GM18505 (cell line): ENCODE data around the gene BLVRA.
"Not testable (repeated sequence)": the region's sequence is repeated elsewhere in the genome, so short reads cannot be mapped to it uniquely, and the experiment has no call there.

Source experiments
- ATAC-seq: cut with Tn5 transposase; IDR thresholded peaks from one replicate; pipeline ENCODE4 v1.9.1; 2021; ENCODE audit not compliant: unreplicated experiment
- POLR2A ChIP-seq: IDR thresholded peaks from 4 replicates; pipeline ENCODE4 v1.6.1; 2011; ENCODE audit warnings: borderline replicate concordance; ENCODE audit not compliant: insufficient read depth, insufficient read length; ENCODE audit errors: extremely low read depth

Gene BLVRA, protein sequence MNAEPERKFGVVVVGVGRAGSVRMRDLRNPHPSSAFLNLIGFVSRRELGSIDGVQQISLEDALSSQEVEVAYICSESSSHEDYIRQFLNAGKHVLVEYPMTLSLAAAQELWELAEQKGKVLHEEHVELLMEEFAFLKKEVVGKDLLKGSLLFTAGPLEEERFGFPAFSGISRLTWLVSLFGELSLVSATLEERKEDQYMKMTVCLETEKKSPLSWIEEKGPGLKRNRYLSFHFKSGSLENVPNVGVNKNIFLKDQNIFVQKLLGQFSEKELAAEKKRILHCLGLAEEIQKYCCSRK

GRCh38 chr7:43758029-43758821 is at the start of gene BLVRA:
BLVRA (plus strand) TSS chr7:43758680; CDS start chr7:43771159, 12,479 bp downstream.
- peak; percentile 33 for TF ChIP-seq POLR2A
- ATAC-seq = peak; percentile 65

- TF ChIP-seq POLR2A = no peak
- no peak for ATAC-seq
These were observed 47.0 kb upstream of the BLVRA start for GRCh38 chr7:43711503-43711902.

- not testable (repeated sequence) for ATAC-seq
These were observed 42.5 kb upstream of the BLVRA start for GRCh38 chr7:43715966-43716365.

- no peak for ATAC-seq
- TF ChIP-seq POLR2A = no peak
These were observed 41.9 kb upstream of the BLVRA start for GRCh38 chr7:43716598-43716997.

DNA sequence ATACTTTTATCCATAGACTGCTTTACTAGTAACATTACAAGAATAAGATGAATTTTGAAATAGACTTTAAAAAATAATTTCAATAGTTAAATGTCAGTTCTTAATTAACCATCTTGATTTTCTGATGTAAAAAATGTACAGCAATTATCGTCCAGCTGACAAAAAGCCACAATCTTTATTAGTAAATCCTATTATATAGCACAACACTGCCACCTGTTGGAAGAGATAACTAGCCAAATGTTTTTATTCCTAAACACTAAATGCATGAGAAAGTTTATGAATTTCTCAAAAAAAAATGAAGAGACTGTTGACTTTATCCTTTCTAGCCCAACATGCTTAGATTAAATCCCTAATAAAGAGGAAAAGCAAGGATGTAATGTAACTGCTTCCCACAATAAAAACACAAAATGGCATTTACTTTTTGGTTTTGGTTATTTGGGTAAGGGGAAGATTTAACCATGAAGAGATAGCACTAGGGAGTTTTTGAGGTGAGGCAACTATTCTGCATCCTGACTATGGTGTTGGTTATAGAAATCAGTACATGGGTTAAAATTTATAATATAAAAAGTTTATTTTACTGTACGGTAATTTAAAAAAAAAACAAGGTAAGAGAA is 37.2 kb upstream of the BLVRA start:
- no peak for ATAC-seq
- TF ChIP-seq POLR2A = no peak

GRCh38 chr7:43723007-43723341 is 35.5 kb upstream of the BLVRA start:
- TF ChIP-seq POLR2A = no peak
- no peak for ATAC-seq

DNA sequence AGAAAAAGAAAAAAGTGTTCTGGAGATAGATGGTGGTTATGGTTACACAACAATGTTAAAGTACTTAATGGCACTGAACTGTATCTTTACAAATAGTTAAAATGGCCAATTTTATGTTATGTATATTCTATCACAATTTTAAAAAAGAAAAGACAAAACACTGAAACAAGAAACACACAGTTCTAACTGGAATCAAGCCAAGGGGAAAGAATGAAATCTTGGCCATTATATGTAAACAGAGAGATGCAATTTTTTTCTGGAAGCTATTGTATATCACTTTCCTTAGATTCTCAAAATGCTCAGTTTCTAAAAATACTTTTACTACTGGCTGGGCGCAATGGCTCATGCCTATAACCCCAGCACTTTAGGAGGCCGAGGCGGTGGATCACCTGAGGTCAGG is 33.2 kb upstream of the BLVRA start:
- no peak for TF ChIP-seq POLR2A

GRCh38 chr7:43726466-43726865 is 32.0 kb upstream of the BLVRA start:
- no peak for TF ChIP-seq POLR2A
- ATAC-seq = no peak

More for the DNA sequence above, 33.2 kb upstream of the BLVRA start:
- no peak for ATAC-seq

GRCh38 chr7:43727003-43727402 is 31.5 kb upstream of the BLVRA start:
- no peak for TF ChIP-seq POLR2A
- ATAC-seq = no peak

DNA sequence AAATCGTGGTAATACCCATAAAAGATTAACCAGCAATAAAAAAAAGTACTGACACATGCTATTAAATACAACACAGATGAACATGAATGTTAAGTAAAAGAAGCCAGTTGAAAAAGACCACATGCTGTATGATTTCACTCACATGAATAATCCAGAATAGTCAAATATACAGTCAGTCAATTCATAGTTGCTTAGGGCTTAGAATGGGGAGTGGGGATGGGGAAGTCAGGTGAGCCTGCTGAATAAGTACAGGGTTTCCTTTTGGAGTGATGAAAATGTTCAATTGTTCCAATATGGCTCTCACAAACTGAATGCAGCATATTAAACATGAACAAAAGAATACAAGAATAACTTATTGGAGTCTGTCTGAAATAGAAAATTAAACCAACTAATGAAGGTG is 31.0 kb upstream of the BLVRA start:
- TF ChIP-seq POLR2A = no peak
- ATAC-seq = no peak

GRCh38 chr7:43729214-43729923 is 29.1 kb upstream of the BLVRA start, which contains the start of gene COA1:
COA1 (minus strand) TSS chr7:43729523; CDS start chr7:43648614, 80,909 bp downstream.
- peak; percentile 76 for ATAC-seq

DNA sequence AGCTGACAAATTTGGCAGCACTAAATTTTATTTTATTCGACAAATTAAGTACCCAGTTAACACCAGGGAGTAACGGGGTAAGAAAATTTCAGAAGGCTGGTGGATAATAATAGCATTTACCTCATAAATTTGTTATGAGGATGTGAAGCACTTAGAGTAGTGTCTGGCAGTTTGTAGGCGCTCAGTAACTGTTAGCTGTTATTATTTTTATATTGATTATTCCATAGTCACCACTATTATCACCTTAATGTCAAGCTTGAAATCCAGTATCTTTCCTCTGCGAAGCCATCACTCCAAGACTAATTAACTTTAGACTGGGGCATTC is 28.6 kb upstream of the BLVRA start:
- ATAC-seq = peak; percentile 5
- TF ChIP-seq POLR2A = no peak

More at GRCh38 chr7:43729214-43729923, 29.1 kb upstream of the BLVRA start, which contains the start of gene COA1:
- TF ChIP-seq POLR2A = peak; percentile 93

DNA sequence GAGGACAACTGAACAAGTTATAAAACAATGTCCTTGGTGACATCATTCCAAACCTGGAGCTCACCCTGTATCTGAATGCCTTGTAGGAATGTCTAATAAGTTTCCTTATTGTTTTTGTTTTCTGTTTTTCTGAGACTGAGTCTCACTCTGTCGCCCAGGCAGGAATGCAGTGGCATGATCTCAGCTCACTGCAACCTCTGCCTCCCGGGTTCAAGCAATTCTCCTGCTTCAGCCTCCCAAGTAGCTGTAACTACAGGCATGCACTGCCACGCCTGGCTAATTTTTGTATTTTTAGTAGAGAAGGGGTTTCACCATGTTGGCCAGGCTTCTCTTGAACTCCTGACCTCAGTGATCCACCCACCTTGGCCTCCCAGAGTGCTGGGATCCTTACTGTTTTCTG is 27.0 kb upstream of the BLVRA start:
- not testable (repeated sequence) for ATAC-seq

- ATAC-seq = not testable (repeated sequence)
These were observed 23.7 kb upstream of the BLVRA start for GRCh38 chr7:43734575-43735332.
